HG02970 (cell line): ENCODE results near the gene SLC4A8.

Experiments used
- ATAC-seq: cut with Tn5 transposase; IDR thresholded peaks from one replicate; pipeline ENCODE4 v1.9.1; 2021; ENCODE audit warnings: mild to moderate bottlenecking, moderate library complexity, moderate number of reproducible peaks; ENCODE audit not compliant: unreplicated experiment, low FRiP score

SLC4A8 gene

GRCh38 chr12:51424662-51425539 lies at the start of gene SLC4A8:
Gene SLC4A8 (plus strand): TSS chr12:51424831. CDS start chr12:51424988, 157 bp downstream.
- ATAC-seq: peak; percentile 68

GRCh38 chr12:51374856-51375255 lies 49.8 kb upstream of the SLC4A8 start:
- no peak for ATAC-seq

GRCh38 chr12:51377099-51377984 lies 47.3 kb upstream of the SLC4A8 start:
- ATAC-seq: no peak

- no peak for ATAC-seq
These were observed 45.9 kb upstream of the SLC4A8 start for GRCh38 chr12:51378749-51379148.

GRCh38 chr12:51379571-51379970 lies 45.1 kb upstream of the SLC4A8 start:
- no peak for ATAC-seq

GRCh38 chr12:51381226-51382079 lies 43.2 kb upstream of the SLC4A8 start:
- no peak for ATAC-seq

- ATAC-seq: no peak
These were observed 42.5 kb upstream of the SLC4A8 start for GRCh38 chr12:51382173-51382572.

GRCh38 chr12:51383269-51383905 lies 41.2 kb upstream of the SLC4A8 start:
- ATAC-seq: no peak

GRCh38 chr12:51386351-51386750 lies 38.3 kb upstream of the SLC4A8 start:
- ATAC-seq: no peak

- ATAC-seq: no peak
These were observed 36.4 kb upstream of the SLC4A8 start for GRCh38 chr12:51388069-51388799.

- ATAC-seq: no peak
These were observed 35.8 kb upstream of the SLC4A8 start for GRCh38 chr12:51388846-51389245.

- ATAC-seq: no peak
These were observed 35.2 kb upstream of the SLC4A8 start for GRCh38 chr12:51389302-51389999.

GRCh38 chr12:51390457-51390856 lies 34.2 kb upstream of the SLC4A8 start:
- no peak for ATAC-seq

GRCh38 chr12:51390891-51391282 lies 33.7 kb upstream of the SLC4A8 start:
- ATAC-seq: no peak

GRCh38 chr12:51391283-51392123 lies 33.1 kb upstream of the SLC4A8 start, which contains the start of gene GALNT6:
Gene GALNT6 (minus strand): TSS chr12:51391406. CDS start chr12:51379781, 11,625 bp downstream.
- peak; percentile 52 for ATAC-seq

GRCh38 chr12:51392556-51393237 lies 31.9 kb upstream of the SLC4A8 start:
- ATAC-seq: no peak
